NB4 (cell line): ENCODE measurements around the gene ADGRG7.

ENCODE experiments used
- CTCF ChIP-seq: IDR thresholded peaks from one replicate; pipeline ENCODE4 v1.5.1; 2012; ENCODE audit warnings: low read depth, low read length
- MAX ChIP-seq: IDR thresholded peaks from 2 replicates; pipeline ENCODE4 v1.6.1; 2011; ENCODE audit warnings: low read depth, low read length
- MYC ChIP-seq: IDR thresholded peaks from 2 replicates; pipeline ENCODE4 v1.6.1; 2011; ENCODE audit warnings: low read depth, low read length
- POLR2A ChIP-seq: IDR thresholded peaks from 2 replicates; pipeline ENCODE4 v1.6.1; 2011; ENCODE audit warnings: mild to moderate bottlenecking; ENCODE audit not compliant: insufficient read length; ENCODE audit errors: extremely low read depth

DNA sequence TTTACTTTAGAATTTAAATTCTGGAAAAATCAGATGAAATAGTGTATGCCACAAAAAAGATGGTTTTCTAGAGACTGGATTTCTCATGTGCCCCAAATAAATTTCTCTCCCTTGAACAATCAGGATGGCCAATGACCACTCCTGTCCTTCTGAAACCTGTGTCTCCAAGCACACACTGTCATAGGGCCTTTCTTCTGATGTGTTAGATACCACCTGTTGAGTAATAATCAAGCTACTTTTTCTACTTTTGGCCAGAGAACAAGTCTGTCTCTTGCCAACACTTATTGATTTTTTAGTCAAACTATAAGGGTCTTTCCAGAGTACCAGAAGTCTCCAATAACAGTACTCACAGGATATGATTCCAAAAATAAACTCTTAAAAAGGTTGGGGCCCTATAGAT is 83.8 kb downstream of the ADGRG7 start:
- no peak for TF ChIP-seq MAX
- no peak for TF ChIP-seq MYC
- no peak for TF ChIP-seq CTCF
- TF ChIP-seq POLR2A = no peak
